ENCODE measurements around the gene SART3.

The SART3 gene

DNA sequence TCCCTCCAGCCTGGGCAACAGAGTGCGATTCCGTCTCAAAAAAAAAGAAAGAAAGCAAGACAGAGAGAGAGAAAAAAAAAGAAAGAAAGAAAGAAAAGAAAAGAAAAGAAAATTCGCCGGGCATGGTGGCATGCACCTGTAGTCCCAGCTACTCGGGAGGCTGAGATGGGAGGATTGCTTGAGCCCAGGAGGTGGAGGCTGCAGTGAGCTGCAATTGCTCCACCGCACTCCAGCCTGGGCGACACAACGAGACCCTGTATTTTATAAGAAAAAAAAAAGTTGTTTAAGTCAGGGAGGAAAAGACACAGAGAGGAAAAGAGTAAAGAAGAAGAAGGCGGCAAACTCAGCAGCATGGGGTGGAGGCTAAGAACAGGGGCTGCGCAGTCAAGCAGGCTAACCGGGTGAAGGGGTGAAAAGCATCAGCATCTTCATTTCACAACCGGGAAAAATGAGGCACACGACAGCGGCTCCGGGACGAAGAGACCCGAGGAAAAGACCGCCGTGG is 46.5 kb downstream of the SART3 start:
- peak overlapping the region; percentile 78; the same call in 1 of the 2 replicates for H3K27ac ChIP-seq
- no peak for TF ChIP-seq ZFX (IDR thresholded peaks at IDR 0.05)
- TF ChIP-seq, protein P1, sequence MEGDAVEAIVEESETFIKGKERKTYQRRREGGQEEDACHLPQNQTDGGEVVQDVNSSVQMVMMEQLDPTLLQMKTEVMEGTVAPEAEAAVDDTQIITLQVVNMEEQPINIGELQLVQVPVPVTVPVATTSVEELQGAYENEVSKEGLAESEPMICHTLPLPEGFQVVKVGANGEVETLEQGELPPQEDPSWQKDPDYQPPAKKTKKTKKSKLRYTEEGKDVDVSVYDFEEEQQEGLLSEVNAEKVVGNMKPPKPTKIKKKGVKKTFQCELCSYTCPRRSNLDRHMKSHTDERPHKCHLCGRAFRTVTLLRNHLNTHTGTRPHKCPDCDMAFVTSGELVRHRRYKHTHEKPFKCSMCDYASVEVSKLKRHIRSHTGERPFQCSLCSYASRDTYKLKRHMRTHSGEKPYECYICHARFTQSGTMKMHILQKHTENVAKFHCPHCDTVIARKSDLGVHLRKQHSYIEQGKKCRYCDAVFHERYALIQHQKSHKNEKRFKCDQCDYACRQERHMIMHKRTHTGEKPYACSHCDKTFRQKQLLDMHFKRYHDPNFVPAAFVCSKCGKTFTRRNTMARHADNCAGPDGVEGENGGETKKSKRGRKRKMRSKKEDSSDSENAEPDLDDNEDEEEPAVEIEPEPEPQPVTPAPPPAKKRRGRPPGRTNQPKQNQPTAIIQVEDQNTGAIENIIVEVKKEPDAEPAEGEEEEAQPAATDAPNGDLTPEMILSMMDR (conservative IDR thresholded peaks at IDR 0.05), result no peak

DNA sequence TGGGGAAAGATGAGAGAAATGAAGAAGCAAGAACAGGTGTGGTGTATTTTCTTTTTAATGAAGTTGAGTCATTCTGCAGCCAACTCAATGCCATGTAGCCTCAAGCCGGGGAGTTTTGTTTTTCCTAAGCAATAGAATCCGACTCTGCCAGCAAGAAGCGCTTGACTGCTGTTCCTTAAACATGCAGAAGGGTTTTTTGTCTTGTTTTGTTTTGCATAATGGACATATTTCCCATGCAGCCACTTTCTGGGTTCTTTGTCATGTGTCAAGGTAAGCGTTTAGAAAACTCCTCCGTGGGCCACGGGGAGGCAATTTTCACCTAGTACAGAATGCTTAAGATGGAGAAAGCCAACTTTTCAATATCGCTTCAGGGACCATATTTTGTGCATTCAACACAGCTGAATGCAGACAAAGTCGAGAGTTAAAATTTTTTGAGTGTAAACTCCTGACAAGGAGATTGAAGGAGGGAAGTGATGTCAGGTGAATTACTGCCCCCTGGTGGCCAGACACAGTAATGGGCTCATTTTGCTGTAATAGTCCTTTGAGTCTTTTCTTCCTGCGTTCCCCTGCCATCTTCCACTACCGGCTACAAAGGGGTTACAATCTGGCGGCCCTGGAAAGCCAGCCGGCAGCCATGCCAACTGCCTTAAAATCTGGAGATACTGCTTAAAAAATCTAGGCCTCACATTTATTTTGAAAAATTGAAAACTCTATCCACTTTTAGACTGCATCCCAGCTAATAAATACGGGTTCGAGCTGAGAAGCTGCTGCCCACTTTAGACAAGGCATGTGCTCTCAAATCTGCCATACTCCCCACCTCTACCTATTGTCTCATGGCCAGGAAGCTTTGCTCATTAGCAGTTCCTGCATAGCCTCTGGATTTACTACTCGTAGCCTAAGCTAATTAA is 49.1 kb downstream of the SART3 start:
- TF ChIP-seq, protein P1 (conservative IDR thresholded peaks at IDR 0.05), result peak; percentile 86
- TF ChIP-seq ZFX (IDR thresholded peaks at IDR 0.05), result no peak
- no peak overlapping the region for H3K27ac ChIP-seq

DNA sequence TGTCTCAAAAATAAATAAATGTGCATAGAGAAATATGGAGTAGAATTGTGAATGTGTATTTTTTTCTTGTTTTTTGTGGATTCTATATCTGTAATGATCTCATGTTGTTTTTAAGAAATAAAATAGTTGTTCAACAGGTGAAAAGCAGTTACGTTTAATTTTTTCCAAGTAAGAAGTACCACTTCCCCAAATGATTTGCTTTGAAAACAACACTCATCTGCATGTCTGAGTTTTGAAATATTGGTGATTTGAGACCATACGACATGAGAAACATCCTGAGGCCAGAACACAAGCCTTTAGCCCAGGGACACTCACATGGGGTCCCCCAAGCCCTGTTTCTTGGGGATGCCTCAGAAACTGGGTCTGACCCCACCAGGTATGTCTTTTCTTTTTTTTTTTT is 50.1 kb downstream of the SART3 start:
- no peak overlapping the region for H3K27ac ChIP-seq
- no peak for TF ChIP-seq ZFX (IDR thresholded peaks at IDR 0.05)
- TF ChIP-seq, protein P1 (conservative IDR thresholded peaks at IDR 0.05), result no peak

DNA sequence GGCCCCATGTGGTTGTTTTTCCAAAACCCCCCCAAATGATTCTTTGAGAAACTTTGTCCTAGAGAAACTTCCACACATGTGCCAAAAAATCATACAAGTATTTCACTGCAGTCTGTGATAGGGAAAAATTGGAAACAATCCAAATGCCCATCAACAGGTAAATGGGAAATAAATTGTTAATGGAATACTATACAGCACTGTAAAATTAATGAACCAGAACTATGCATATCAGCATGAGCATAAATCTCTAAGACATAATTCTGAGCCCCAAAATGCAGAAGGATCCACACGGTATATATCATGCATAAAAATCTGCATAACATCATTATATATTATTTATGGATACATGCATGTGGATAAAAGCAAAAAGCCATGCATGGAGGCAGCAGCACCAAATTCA is 51.2 kb downstream of the SART3 start:
- TF ChIP-seq, protein P1 (conservative IDR thresholded peaks at IDR 0.05), result no peak
- no peak for TF ChIP-seq ZFX (IDR thresholded peaks at IDR 0.05)
- no peak overlapping the region for H3K27ac ChIP-seq

DNA sequence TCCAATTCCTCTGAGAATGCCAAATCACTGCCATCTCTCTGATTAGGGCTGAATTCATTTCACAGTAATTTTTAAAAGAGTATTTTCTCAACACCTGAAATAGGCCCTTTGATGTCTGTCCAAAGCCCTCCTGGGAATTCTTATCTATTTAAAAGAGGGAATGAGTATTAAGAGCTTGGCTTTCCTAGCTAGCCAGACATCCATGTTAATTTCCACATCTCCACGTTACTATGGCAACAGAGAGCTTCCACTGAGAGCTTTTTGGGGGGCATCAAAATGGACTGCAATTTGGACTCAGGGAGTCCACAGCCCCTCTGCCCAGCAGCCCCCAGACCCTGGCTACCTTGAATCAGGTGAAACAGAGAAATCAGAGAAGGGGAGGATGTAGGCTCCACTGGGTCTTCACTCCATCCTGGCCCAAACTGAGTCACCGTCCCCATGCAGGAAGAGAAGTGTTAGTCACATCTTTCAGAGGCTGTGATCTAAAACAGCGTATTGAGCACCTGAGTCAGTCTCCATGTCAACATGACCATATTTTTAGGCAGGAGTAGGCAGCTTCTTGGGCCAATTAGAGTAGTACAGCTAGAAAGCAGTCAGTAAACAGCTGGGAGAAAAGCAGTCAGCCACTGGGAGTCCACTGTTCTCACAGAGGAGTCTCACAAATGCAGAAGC is 52.9 kb downstream of the SART3 start:
- TF ChIP-seq ZFX (IDR thresholded peaks at IDR 0.05), result no peak
- TF ChIP-seq, protein P1 (conservative IDR thresholded peaks at IDR 0.05), result no peak
- H3K27ac ChIP-seq, result no peak overlapping the region

DNA sequence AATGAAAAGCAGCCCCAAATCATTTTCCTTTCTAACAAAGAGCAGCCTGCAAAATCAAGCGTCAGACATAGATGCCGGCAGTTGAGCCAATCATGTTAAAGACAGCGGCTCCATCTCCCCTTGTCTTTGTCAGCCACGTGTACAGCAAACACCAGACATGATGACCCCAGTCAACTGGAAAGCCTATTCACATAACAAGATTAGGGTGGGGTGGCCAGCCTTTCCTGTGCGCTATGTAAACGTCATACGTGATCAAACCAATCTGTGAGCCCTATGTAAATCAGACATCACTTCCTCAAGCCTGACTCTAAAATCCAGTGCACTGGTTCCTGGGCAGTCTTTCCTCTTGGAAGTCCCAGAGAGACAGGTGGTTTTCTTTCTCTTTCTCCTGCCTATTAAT is 55.8 kb downstream of the SART3 start:
- no peak overlapping the region for H3K27ac ChIP-seq
- no peak for TF ChIP-seq ZFX (IDR thresholded peaks at IDR 0.05)
- TF ChIP-seq, protein P1 (conservative IDR thresholded peaks at IDR 0.05), result no peak

DNA sequence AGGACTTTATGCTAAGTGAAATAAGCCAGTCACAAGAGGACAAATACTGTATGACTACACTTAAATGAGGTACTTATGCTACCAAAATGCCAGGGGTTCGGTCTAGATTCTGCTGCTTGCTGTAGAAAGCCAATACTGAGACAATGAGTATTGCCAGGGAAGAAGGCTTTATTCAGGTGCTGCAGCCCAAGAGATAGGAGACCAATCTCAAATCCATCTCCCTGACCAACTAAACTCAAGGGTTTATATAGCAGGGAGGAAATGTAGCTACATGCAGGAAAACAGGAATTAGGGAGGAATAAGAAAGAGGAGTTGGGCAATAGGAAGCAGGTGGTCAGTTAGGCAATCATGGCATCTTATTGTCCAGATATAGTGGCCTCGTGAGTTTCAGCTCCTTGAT is 58.1 kb downstream of the SART3 start:
- TF ChIP-seq, protein P1 (conservative IDR thresholded peaks at IDR 0.05), result no peak
- TF ChIP-seq ZFX (IDR thresholded peaks at IDR 0.05), result no peak
- no peak overlapping the region for H3K27ac ChIP-seq

Measured in C4-2B (cell line).